Measurements from ENCODE around the gene RNASE8. TPM values are rescaled to one million over a fixed set of nuclear protein-coding genes. Genes with fewer than 3 reads are reported as not detected.

RNASE8 gene
- total and polyA plus RNA-seq, 7 donors: not detected

DNA sequence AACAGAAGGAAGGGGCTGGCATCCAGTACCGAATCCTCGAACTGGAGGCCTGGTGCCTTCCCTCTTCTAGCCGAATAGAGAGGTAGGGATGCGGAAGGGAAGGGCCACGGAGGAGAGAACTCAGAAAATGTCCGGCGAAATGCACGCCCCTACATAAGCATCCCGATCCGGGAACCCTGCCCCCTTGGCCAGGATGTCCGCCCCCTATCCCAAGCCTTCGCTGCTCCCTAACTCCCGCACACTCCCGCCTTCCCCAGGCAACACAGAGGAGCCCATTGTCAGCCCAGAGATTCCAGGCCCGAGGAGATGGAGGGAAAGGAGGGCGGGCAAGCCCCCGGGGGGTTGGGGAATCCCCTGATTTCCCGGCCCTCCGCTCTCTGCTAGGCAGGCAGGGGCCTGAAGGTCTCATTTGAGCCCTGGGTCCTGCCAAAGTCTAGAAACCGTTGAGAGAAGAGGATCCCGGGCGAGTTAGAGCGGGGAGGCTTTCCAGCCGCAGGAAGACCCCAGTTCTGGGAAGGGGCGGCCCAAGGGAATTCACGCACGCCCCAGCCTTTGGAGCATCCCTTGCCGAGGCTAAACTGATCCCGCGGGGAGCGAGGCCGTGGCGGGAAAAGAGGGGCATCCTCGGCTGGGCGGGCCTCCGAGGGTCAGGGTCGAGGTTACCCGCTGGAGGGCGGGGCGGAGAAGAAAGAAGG is 11.9 kb downstream of the RNASE8 start:
- Histone ChIP-seq H3K9me3 (no peaks in the 10 kb centered on the region), H3K4me3 (peak overlapping the region; percentile 83), H3K27me3 (ENCODE audit: insufficient read depth in 3 of 3, low read length in 2 of 3) (no peaks in the 10 kb centered on the region), H3K27ac (peak overlapping the region; percentile 84), H3K4me1 (peaks cover 18% of the 10 kb centered on the region), H3K36me3 (ENCODE audit: insufficient read depth in 1 of 2, low read depth in 1 of 2) (peaks cover 0 to 18% of the 10 kb centered on the region in 2 donors)
- DNase-seq (peak in 1 of 2 donors; percentile 47), ATAC-seq (peak in 2 of 4 donors; percentile 10 to 34)
- WGBS, 3 donors: 1 to 7% (median 1%) methylated on average over 37 to 40 of the region's 40 CpGs
- TF ChIP-seq, protein P1, sequence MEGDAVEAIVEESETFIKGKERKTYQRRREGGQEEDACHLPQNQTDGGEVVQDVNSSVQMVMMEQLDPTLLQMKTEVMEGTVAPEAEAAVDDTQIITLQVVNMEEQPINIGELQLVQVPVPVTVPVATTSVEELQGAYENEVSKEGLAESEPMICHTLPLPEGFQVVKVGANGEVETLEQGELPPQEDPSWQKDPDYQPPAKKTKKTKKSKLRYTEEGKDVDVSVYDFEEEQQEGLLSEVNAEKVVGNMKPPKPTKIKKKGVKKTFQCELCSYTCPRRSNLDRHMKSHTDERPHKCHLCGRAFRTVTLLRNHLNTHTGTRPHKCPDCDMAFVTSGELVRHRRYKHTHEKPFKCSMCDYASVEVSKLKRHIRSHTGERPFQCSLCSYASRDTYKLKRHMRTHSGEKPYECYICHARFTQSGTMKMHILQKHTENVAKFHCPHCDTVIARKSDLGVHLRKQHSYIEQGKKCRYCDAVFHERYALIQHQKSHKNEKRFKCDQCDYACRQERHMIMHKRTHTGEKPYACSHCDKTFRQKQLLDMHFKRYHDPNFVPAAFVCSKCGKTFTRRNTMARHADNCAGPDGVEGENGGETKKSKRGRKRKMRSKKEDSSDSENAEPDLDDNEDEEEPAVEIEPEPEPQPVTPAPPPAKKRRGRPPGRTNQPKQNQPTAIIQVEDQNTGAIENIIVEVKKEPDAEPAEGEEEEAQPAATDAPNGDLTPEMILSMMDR (IDR thresholded peaks at IDR 0.05): no peak
- intact Hi-C loops (cut with DNase I): loop anchor here (1.0 to 5.0 kb wide), 2 partner anchors 33 to 35 kb away; partner anchors contain the start of gene TMEM253 (in 1 of the 2)

DNA sequence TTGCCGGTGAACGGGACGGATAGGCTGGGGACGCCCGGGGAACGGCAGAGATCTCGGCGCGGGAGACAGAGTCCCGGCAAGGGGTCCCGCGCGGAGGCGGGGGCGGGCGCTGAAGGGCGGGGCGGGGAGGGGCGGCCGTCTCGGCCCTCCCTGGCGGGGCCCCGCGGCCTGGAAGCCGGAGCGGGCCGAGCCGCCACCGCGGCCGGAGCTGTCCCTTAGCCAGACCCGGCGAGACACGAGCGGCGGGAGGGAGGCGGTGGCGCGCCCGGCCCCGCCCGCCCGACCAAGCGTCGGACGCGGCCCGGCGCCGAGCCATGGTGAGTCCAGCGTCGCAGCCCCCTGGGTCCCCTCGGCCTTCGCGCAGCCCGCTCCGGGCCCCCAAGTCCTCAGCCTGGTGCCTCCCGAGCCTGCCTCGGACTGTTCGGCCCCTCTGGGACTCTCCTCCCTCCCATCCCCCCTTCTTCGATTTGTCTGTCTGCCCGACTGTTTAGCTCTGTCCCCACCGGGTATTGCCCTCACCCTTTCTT is 12.5 kb downstream of the RNASE8 start, which contains the start of gene ARHGEF40:
Gene ARHGEF40, plus strand, starts transcription at position 222 of the 527 bp plus-strand sequence. Its CDS starts 93 bp downstream, at position 315.
- peak; percentile 77 to 85 (median 82) for ATAC-seq
- intact Hi-C loops (cut with DNase I): loop anchor here in 1 of 2 donors (1.0 kb wide), 1 partner anchor 34 kb away; no protein-coding TSS in a partner anchor
- H3K4me3 ChIP-seq: peak within 1 kb of the TSS; percentile 83
- no peaks in the 10 kb centered on the region for H3K27me3 ChIP-seq (ENCODE audit: insufficient read depth in 3 of 3, low read length in 2 of 3)
- H3K4me1 ChIP-seq: peaks cover 18% of the 10 kb centered on the region
- peak within 1 kb of the TSS; percentile 84 for H3K27ac ChIP-seq
- WGBS, 3 donors: 0% methylated on average over 22 to 63 of the region's 63 CpGs
- TF ChIP-seq, protein P1 (IDR thresholded peaks at IDR 0.05): no peak
- no peaks in the 10 kb centered on the region for H3K9me3 ChIP-seq
- DNase-seq: peak; percentile 75 to 86
- peaks cover 0 to 24% of the 10 kb centered on the region in 2 donors for H3K36me3 ChIP-seq (ENCODE audit: insufficient read depth in 1 of 2, low read depth in 1 of 2)

DNA sequence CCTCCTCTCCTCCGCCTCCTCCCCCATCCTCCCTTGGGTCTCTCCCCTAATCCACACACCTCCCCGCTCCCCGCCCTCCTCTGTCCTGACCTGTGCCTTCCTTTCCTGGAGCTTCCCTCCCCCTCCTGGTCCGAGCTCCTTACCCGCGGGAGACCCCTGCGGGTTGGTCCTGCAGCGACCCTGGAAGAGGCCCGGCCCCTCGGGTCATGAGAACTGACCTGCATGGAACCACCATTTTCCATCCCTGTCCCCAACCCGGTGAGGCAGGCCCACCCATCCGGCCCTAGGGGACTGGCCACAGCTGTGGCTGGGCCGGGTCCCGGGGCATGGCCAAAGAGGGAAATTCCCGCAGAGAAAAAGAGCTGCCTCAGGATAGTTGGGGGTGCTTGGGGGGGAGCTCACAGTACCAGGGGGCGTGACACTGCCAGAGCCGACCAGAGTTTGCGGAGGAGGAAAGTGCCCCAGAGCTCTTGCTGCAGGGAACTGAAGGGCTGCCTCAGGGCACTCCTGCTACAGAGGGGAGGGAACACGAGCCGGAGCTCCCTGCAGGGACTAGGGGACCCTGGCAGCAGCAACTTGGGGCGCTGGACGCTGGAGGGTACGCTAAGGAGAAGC is 13.1 kb downstream of the RNASE8 start:
- Histone ChIP-seq H3K9me3 (no peaks in the 10 kb centered on the region), H3K4me1 (peaks cover 18% of the 10 kb centered on the region), H3K27ac (peak overlapping the region; percentile 84), H3K36me3 (ENCODE audit: insufficient read depth in 1 of 2, low read depth in 1 of 2) (peaks cover under 1 to 30% of the 10 kb centered on the region in 2 donors), H3K27me3 (ENCODE audit: insufficient read depth in 3 of 3, low read length in 2 of 3) (no peaks in the 10 kb centered on the region), H3K4me3 (peak overlapping the region; percentile 83)
- DNase-seq (peak; percentile 44 to 66), ATAC-seq (peak; percentile 12 to 41 (median 38))
- TF ChIP-seq, protein P1 (IDR thresholded peaks at IDR 0.05): no peak
- WGBS, 3 donors: 0 to 1% (median 1%) methylated on average over 22 to 23 of the region's 23 CpGs
- intact Hi-C loops (cut with DNase I): loop anchor here in 1 of 2 donors (1.0 kb wide), 1 partner anchor 34 kb away; no protein-coding TSS in a partner anchor

DNA sequence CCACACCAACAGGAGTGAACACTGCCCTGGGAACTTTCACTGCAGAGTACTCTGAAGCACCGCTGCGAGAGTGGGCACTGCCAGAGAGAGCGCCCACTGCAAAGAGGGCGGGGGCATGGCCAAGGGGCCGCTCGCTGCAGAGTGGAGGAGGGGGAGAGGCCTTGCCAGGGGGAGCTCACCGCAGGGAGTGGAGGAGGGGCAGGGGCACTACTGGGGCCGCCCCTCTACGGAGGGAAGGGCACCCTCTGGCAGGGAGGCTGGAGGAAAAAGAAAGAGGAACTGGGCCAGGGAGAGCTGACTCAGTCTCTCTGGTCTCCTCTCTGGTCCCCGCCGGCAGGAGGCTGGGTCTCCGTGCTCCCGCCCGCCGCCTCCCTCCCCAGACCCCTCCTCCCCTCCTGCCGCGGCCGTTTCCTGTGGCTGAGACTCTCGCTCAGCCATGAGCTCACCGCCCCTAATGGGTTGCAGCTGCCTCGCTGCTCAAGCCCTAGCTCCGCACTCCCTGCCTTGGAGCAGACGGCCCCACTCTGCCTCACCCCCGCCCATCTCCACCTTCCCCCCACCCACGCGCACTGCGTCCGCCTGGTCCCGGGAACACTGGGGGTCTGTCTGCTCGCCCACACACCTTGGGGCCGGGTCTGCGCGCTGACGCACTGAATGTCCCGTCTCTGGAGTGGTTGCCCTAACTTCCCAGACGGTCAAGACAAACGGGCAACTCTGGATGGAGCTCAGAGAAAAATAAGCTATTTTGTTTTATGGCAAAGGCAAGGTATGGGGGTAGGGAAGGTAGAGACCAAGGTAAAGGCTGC is 13.8 kb downstream of the RNASE8 start:
- WGBS, 3 donors: 11 to 21% (median 11%) methylated on average over 23 to 37 of the region's 37 CpGs
- H3K27ac ChIP-seq: peak overlapping the region; percentile 84
- DNase-seq (peak; percentile 88 to 90), ATAC-seq (peak; percentile 60 to 77 (median 62))
- peak overlapping the region; percentile 83 for H3K4me3 ChIP-seq
- peaks cover 18% of the 10 kb centered on the region for H3K4me1 ChIP-seq
- intact Hi-C loops (cut with DNase I): loop anchor here in 1 of 2 donors (2.0 kb wide), 1 partner anchor 17 kb away; no protein-coding TSS in a partner anchor
- no peaks in the 10 kb centered on the region for H3K9me3 ChIP-seq
- TF ChIP-seq, protein P1 (IDR thresholded peaks at IDR 0.05): peak; percentile 6
- H3K27me3 ChIP-seq (ENCODE audit: insufficient read depth in 3 of 3, low read length in 2 of 3): no peaks in the 10 kb centered on the region
- H3K36me3 ChIP-seq (ENCODE audit: insufficient read depth in 1 of 2, low read depth in 1 of 2): peaks cover 4 to 37% of the 10 kb centered on the region in 2 donors
